C4-2B (cell line): ENCODE measurements around the gene SEC16B.

Experiments used
- ZFX ChIP-seq: fragments of 450-650 bp; IDR thresholded peaks from 2 replicates; pipeline ENCODE4 v1.6.1; 2017
- TF ChIP-seq, protein P1 (sequence below): fragments of 450-650 bp; conservative IDR thresholded peaks from 2 replicates; pipeline ENCODE4 v1.5.1; 2017; ENCODE audit warnings: mild to moderate bottlenecking

DNA sequence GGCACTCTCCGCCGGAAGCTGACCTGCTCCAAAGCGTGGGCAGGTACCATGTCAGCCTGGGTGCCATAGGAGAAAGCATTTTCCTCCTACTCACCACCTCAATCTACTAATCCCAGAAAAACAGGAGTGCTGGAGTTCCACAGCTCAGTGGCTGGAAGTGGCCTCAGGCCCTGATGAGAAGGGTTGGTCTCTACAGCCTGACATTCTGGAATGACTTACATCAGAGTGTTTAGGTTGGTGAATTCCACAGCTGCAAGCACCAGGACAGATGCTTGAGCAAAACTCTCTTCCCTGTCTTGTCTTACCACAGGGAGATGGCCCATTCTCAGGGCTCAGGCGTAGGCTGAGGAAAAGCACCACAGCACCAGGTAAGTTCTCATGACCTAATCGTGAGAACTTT is 5.5 kb downstream of the SEC16B start:
- TF ChIP-seq, protein P1, sequence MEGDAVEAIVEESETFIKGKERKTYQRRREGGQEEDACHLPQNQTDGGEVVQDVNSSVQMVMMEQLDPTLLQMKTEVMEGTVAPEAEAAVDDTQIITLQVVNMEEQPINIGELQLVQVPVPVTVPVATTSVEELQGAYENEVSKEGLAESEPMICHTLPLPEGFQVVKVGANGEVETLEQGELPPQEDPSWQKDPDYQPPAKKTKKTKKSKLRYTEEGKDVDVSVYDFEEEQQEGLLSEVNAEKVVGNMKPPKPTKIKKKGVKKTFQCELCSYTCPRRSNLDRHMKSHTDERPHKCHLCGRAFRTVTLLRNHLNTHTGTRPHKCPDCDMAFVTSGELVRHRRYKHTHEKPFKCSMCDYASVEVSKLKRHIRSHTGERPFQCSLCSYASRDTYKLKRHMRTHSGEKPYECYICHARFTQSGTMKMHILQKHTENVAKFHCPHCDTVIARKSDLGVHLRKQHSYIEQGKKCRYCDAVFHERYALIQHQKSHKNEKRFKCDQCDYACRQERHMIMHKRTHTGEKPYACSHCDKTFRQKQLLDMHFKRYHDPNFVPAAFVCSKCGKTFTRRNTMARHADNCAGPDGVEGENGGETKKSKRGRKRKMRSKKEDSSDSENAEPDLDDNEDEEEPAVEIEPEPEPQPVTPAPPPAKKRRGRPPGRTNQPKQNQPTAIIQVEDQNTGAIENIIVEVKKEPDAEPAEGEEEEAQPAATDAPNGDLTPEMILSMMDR = no peak
- no peak for TF ChIP-seq ZFX
